GM10248 (cell line): Measurements from ENCODE around the gene STARD13.

Experiments used
- CTCF ChIA-PET: fragments of 300-600 bp; sonication (Branson Sonifier 250); formaldehyde crosslinking; extraction: SDS; loops from one replicate; lab custom pipeline; 2021; ENCODE audit warnings: antibody characterized with exemption; lab: Yijun Ruan, JAX
- POLR2A ChIA-PET: fragments of 350-650 bp; sonication (Branson Sonifier 250); formaldehyde crosslinking; extraction: SDS; loops from one replicate; lab custom pipeline; 2020; ENCODE audit warnings: antibody characterized with exemption; lab: Yijun Ruan, JAX
- DNase-seq: peaks from one replicate; pipeline ENCODE4 v3.0.0; 2012; ENCODE audit errors: extremely low spot score
- TF ChIP-seq, protein P1 (sequence below): IDR thresholded peaks from 2 replicates; pipeline ENCODE4 v1.5.1; 2012; ENCODE audit warnings: mild to moderate bottlenecking, low read depth; ENCODE audit errors: extremely low read depth, missing control alignments, control extremely low read depth

The STARD13 gene

DNA sequence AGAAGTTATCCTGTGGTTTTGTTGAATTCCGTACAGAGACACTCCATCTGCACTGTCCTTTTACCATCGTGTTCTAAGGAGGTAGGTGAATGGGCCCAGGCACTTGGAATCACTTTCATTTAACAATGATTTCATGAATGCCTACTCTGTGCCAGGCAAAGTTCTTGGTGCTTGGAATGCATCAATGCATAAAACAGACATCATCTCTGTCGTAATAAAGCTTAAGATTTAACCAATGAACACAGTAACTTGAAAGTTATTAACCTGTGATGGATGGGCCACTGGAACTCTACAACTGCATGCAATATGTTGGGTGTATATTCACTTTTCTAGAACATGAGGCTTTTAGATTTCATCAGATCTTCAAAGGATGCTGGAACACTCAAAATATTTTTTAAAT is 14.1 kb upstream of the STARD13 start:
- ChIA-PET CTCF (interaction anchor here (0.7 to 1.4 kb wide), 4 partner anchors 14 to 91 kb away, joined by 3 read pairs; no protein-coding TSS in a partner anchor), POLR2A (no interaction called here)
- TF ChIP-seq, protein P1, sequence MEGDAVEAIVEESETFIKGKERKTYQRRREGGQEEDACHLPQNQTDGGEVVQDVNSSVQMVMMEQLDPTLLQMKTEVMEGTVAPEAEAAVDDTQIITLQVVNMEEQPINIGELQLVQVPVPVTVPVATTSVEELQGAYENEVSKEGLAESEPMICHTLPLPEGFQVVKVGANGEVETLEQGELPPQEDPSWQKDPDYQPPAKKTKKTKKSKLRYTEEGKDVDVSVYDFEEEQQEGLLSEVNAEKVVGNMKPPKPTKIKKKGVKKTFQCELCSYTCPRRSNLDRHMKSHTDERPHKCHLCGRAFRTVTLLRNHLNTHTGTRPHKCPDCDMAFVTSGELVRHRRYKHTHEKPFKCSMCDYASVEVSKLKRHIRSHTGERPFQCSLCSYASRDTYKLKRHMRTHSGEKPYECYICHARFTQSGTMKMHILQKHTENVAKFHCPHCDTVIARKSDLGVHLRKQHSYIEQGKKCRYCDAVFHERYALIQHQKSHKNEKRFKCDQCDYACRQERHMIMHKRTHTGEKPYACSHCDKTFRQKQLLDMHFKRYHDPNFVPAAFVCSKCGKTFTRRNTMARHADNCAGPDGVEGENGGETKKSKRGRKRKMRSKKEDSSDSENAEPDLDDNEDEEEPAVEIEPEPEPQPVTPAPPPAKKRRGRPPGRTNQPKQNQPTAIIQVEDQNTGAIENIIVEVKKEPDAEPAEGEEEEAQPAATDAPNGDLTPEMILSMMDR = no peak

DNA sequence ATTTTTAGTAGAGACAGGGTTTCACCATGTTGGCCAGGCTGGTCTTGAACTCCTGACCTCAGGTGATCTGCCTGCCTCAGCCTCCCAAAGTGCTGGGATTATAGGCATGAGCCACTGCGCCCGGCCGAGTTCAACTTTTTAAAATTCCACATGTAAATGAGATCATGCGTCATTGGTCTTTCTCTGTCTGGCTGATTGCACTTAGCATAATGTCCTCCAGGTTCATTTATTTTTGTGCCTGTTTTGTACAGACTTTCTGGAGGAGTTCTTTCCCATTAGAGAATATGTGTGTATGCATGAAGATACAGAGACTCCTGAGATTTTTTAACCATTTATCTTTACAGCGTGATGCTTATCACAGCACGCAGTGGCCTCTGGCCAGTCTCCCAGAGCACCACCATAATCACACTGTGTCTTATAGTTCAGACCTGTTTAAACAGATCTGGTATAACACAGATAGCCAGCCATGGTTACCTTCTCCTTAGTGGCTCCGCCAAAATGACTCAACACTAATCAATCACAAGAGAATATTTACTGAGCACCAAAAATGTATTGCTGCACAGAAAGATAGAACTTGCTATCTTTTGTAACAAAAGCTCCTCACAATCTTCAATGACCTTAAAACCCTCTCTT is 11.4 kb upstream of the STARD13 start:
- DNase-seq = no peak
- TF ChIP-seq, protein P1 = no peak
- POLR2A ChIA-PET = no interaction called here
- CTCF ChIA-PET = no interaction called here

More for the DNA sequence above, 14.1 kb upstream of the STARD13 start:
- DNase-seq = no peak

DNA sequence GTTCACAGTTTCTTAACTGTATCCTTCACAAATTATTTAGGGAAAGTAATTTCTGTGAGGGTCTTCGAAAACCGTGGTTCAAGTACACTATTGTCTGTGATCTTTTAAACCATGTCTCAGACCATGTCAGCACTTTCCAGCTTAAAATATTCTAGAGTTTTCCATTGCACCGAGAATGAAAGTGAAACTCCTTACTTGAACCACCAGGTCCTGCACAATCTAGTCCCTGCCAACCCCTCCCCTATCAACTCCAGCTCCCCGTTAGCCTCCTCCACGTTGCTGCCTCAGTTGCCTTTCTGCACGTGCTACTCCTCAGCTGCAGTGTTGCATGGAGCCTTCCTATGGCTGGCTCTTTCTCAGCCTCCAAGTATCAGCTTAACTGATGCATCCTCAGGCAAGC is 7.2 kb upstream of the STARD13 start:
- CTCF ChIA-PET = interaction anchor here (1.2 to 1.6 kb wide), 2 partner anchors 23 to 42 kb away, joined by 3 read pairs; no protein-coding TSS in a partner anchor
- TF ChIP-seq, protein P1 = no peak
- POLR2A ChIA-PET = no interaction called here
- no peak for DNase-seq

DNA sequence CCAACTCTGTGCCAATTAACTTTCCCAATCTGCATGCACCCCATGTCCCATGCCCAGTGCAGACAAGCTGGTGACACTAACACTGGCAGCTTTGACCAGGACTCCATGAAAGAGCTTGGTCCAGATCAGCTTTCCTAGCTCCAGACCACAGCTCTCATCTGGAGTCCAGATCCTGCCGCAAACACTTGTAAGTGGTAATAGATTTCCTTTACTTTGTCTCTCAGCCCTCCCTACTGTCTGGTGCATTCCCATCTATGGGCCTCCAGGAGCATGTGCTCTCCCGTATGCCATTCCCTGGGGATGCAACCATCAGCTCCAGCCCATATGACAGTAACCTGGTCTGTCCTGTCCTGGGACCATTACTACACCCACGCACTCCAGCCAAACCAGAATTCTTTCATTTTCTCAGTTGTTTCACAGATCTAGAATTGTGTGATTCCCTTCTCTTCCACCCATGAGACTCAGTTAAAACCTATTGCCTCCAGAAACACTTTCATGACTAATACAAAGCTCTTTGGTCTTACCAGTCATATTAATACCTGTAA is 4.9 kb upstream of the STARD13 start:
- DNase-seq = no peak
- TF ChIP-seq, protein P1 = no peak
- POLR2A ChIA-PET = no interaction called here
- CTCF ChIA-PET = interaction anchor here (1.0 to 1.4 kb wide), 4 partner anchors 24 to 103 kb away, joined by 3 to 4 read pairs (median 3); no protein-coding TSS in a partner anchor

DNA sequence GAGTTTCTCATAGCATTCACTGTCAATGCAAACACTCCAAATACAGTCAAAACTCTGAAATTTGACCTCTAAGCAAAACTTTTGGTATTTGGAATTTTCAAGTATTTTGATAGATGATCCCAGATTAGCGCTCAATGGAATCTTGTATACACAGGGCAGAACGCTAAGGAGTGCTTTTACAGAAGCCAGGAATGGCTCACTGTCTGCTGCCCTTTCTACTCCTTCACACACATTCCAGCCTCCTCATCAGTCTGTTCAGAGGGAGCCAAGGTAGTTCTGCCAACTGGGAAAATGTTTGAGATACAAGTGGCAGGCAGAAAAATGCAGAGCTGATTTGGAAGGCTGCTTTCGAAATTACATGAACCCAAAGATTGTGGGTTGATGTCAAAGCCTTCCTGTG is 4.4 kb upstream of the STARD13 start:
- CTCF ChIA-PET = interaction anchor here (1.0 kb wide), 2 partner anchors 23 to 45 kb away, joined by 3 read pairs; no protein-coding TSS in a partner anchor
- TF ChIP-seq, protein P1 = no peak
- POLR2A ChIA-PET = no interaction called here

DNA sequence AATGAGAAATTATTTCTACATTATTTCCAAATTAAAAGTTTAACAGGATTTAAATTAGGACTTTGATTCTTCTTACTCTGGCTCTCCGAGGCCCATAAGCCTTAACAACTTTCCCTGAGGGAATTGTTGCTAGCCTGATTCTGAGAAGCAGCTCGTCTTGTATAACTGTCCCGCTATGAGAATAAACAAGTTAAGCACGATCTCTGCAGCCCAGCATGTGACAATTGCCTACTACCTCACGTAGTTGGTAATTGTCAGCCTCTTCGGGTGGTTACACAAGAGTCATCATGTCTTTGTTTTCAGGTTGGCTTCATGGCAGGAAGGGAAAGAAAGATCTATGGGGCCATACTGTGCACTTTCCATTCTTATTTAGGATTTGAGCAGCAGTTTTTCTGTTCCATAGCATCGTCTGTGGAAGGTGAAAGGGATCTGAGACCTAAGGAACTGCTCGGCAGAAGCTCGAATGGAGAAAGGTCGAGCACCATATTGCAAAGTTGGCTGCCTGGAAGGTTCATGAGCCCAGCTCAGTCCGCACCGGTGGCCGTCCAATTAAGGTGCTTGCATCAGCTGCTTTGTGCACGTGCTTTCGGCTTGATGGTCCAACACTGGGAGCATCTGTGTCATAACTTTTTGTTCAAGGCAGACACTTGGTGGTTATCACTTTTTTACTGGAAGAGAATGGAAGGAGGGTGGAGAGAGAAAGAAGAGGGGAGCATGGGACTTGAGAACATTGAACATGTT is 1.8 kb upstream of the STARD13 start:
- no peak for DNase-seq
- CTCF ChIA-PET = interaction anchor here (1.9 kb wide), 1 partner anchor 17 kb away, joined by 6 read pairs; no protein-coding TSS in a partner anchor
- POLR2A ChIA-PET = no interaction called here
- TF ChIP-seq, protein P1 = no peak

More for the DNA sequence above, 4.4 kb upstream of the STARD13 start:
- no peak for DNase-seq
